ENCODE results near the gene IL6.

DNA sequence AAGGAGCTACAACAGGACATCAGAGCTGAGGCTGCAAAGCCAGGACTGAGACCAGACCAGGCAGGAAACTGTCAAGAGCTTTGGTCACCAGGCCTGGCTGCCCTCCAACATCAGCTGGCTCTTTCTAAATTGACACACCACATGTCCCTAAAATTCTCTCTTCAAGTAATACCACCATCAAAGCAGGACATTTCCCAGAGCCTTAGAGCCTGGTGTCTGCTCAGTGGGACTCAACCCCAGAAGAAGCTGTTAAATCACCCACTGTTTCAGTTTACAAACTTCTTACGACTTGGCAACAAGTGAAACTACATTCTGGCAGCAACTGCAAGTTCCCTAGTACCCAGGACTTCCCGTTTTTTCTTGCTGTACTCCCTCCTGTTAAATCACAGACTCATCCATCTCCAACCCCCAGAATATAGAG is 3.8 kb upstream of the IL6 start:
- TF ChIP-seq POLR2A (IDR thresholded peaks at IDR 0.05; ENCODE audit: insufficient read depth in 1 of 2, low read depth in 2 of 2, low read length in 2 of 2): no peak
- TF ChIP-seq ZNF652 (CRISPR knock-in tag; IDR thresholded peaks at IDR 0.05; ENCODE audit: borderline replicate concordance, low read depth): no peak
- no peak for TF ChIP-seq ZNF678 (CRISPR knock-in tag; IDR thresholded peaks at IDR 0.05)
- no peak for TF ChIP-seq EZH2 (conservative IDR thresholded peaks at IDR 0.05; ENCODE audit: low read depth, low read length)
- TF ChIP-seq, protein P1, sequence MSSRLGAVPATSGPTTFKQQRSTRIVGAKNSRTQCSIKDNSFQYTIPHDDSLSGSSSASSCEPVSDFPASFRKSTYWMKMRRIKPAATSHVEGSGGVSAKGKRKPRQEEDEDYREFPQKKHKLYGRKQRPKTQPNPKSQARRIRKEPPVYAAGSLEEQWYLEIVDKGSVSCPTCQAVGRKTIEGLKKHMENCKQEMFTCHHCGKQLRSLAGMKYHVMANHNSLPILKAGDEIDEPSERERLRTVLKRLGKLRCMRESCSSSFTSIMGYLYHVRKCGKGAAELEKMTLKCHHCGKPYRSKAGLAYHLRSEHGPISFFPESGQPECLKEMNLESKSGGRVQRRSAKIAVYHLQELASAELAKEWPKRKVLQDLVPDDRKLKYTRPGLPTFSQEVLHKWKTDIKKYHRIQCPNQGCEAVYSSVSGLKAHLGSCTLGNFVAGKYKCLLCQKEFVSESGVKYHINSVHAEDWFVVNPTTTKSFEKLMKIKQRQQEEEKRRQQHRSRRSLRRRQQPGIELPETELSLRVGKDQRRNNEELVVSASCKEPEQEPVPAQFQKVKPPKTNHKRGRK (CRISPR knock-in tag; IDR thresholded peaks at IDR 0.05): no peak

Data from HepG2 (cell line).